Parathyroid adenoma (tissue), 2 donors: ENCODE measurements around the gene OR4D9.

Source experiments
- H2AFZ ChIP-seq: fragments of 300-600 bp; sonication (generic); one replicate; pipeline ENCODE4 v1.7.0; 2017; ENCODE audit warnings: antibody characterized with exemption, mild to moderate bottlenecking
- H3K27ac ChIP-seq: fragments of 300-600 bp; sonication (generic); one replicate; pipeline ENCODE4 v1.7.0; 2017
- H3K27me3 ChIP-seq: fragments of 300-600 bp; sonication (generic); one replicate; pipeline ENCODE4 v1.7.0; 2017; ENCODE audit warnings: low read length; ENCODE audit not compliant: control insufficient read depth, insufficient read depth
- H3K36me3 ChIP-seq: fragments of 300-600 bp; sonication (generic); one replicate; pipeline ENCODE4 v1.7.0; 2017; ENCODE audit warnings: low read length; ENCODE audit not compliant: control insufficient read depth, insufficient read depth
- H3K4me1 ChIP-seq: fragments of 300-600 bp; sonication (generic); one replicate; pipeline ENCODE4 v1.7.0; 2017; ENCODE audit warnings: control low read depth
- H3K4me2 ChIP-seq: fragments of 300-600 bp; sonication (generic); one replicate; pipeline ENCODE4 v1.7.0; 2017; ENCODE audit warnings: low read length
- H3K4me3 ChIP-seq: fragments of 300-600 bp; sonication (generic); one replicate; pipeline ENCODE4 v1.7.0; 2017; ENCODE audit warnings: low read depth, low read length
- H3K79me2 ChIP-seq: fragments of 300-600 bp; sonication (generic); one replicate; pipeline ENCODE4 v1.7.0; 2017; ENCODE audit warnings: control low read depth
- H3K9ac ChIP-seq: fragments of 300-600 bp; sonication (generic); one replicate; pipeline ENCODE4 v1.7.0; 2017; ENCODE audit warnings: mild to moderate bottlenecking
- H3K9me3 ChIP-seq: fragments of 300-600 bp; sonication (generic); one replicate; pipeline ENCODE4 v1.7.0; 2017; ENCODE audit warnings: low read length; ENCODE audit not compliant: control insufficient read depth
- CTCF ChIP-seq: fragments of 300-600 bp; sonication (generic); IDR thresholded peaks from one replicate; pipeline ENCODE4 v1.7.0; 2017; ENCODE audit warnings: antibody characterized with exemption, mild to moderate bottlenecking
- donor health status: primary hyperparathyroidism.

Gene OR4D9

DNA sequence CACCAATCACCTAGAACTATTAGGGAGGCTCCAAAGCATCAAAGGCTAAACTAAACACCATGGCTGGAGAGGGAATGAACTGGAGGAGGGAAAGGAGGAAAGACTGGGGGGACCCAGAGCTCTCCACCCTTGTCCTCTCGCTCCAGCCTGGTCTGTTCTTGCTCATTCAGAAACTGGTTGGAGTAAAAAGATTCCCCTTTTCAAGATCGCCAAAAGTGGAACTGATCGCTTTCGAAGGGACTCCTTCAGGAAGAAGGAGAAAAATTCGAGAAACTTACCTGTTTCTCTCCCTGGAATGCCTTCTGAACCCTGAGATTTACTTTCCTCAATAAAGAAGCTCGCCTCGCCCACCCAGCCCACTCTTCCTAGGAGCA is 46.9 kb downstream of the OR4D9 start:
- H3K79me2 ChIP-seq, result no peaks in the 10 kb centered on the region
- TF ChIP-seq CTCF, result no peak
- H3K27ac ChIP-seq, result no peak overlapping the region
- no peaks in the 10 kb centered on the region for H3K27me3 ChIP-seq
- H3K4me1 ChIP-seq, result peaks cover 2% of the 10 kb centered on the region
- no peak overlapping the region for H2AFZ ChIP-seq
- no peak overlapping the region for H3K4me3 ChIP-seq
- H3K9me3 ChIP-seq, result no peaks in the 10 kb centered on the region
- no peak overlapping the region for H3K4me2 ChIP-seq
- H3K9ac ChIP-seq, result no peak overlapping the region
- H3K36me3 ChIP-seq, result no peaks in the 10 kb centered on the region

DNA sequence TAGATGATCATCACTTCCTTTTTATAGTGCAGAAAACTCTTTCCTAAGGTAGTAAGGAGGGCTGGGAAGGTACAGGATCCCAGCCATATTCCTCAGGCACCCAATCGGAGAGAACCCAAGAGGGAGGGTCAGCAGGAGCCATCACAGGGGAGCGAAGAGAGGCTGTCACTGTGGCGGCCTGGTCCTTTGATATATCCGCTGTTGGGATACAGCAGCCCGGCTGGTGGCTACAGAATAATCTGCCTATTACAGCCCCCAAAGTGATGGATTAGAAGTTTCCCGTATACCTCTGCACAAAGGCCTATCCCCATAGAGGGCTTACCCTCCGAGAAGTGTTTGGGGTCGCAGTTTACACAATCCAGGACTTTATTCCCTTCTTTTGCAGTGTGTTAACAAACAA is 48.5 kb downstream of the OR4D9 start:
- no peaks in the 10 kb centered on the region for H3K9me3 ChIP-seq
- H3K4me1 ChIP-seq, result peaks cover 2% of the 10 kb centered on the region
- no peaks in the 10 kb centered on the region for H3K27me3 ChIP-seq
- H2AFZ ChIP-seq, result no peak overlapping the region
- H3K4me3 ChIP-seq, result no peak overlapping the region
- no peaks in the 10 kb centered on the region for H3K36me3 ChIP-seq
- H3K4me2 ChIP-seq, result no peak overlapping the region
- H3K79me2 ChIP-seq, result no peaks in the 10 kb centered on the region
- no peak for TF ChIP-seq CTCF
- H3K27ac ChIP-seq, result peak overlapping the region; percentile 88
- no peak overlapping the region for H3K9ac ChIP-seq

DNA sequence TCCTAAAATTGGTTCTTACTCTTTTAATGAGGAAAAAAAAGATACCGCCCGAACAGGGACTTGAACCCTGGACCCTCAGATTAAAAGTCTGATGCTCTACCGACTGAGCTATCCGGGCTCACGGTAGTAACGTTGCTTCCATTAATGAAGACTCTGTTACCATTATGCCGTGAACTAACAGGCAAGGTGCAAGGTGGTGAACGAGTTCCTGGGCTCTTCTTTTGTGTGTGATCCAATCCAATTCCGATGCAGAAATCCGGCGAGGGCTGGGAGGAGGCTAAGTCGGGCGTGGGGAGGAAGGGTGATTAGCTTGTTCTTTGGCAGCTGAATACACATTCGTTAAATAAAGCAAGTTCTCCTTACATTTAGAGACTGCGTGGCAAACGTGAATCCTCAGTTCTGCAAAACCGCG is 49.0 kb downstream of the OR4D9 start:
- no peaks in the 10 kb centered on the region for H3K9me3 ChIP-seq

GRCh38 chr11:59560702-59561473 is 49.5 kb downstream of the OR4D9 start:
- peak overlapping the region; percentile 88 for H3K27ac ChIP-seq
- peak overlapping the region; percentile 85 for H3K4me2 ChIP-seq
- no peak for TF ChIP-seq CTCF
- peak overlapping the region; percentile 98 for H2AFZ ChIP-seq
- peak overlapping the region; percentile 82 for H3K4me3 ChIP-seq
- H3K79me2 ChIP-seq, result no peaks in the 10 kb centered on the region
- peaks cover 2% of the 10 kb centered on the region for H3K4me1 ChIP-seq
- H3K9ac ChIP-seq, result no peak overlapping the region
- no peaks in the 10 kb centered on the region for H3K27me3 ChIP-seq
- no peaks in the 10 kb centered on the region for H3K9me3 ChIP-seq
- H3K36me3 ChIP-seq, result no peaks in the 10 kb centered on the region

More for the DNA sequence above, 49.0 kb downstream of the OR4D9 start:
- Histone ChIP-seq H3K79me2 (no peaks in the 10 kb centered on the region), H3K4me3 (peak overlapping the region; percentile 82), H3K36me3 (no peaks in the 10 kb centered on the region), H3K4me2 (peak overlapping the region; percentile 85), H3K9ac (no peak overlapping the region), H3K27ac (peak overlapping the region; percentile 88), H3K27me3 (no peaks in the 10 kb centered on the region), H3K4me1 (peaks cover 2% of the 10 kb centered on the region), H2AFZ (peak overlapping the region; percentile 98)
- TF ChIP-seq CTCF, result no peak

GRCh38 chr11:59562292-59562691 is 51.0 kb downstream of the OR4D9 start:
- H3K4me3 ChIP-seq, result no peak overlapping the region
- no peak for TF ChIP-seq CTCF
- no peak overlapping the region for H2AFZ ChIP-seq
- no peak overlapping the region for H3K9ac ChIP-seq
- H3K9me3 ChIP-seq, result no peaks in the 10 kb centered on the region
- H3K4me2 ChIP-seq, result no peak overlapping the region
- H3K36me3 ChIP-seq, result no peaks in the 10 kb centered on the region
- H3K4me1 ChIP-seq, result peaks cover 2% of the 10 kb centered on the region
- H3K27me3 ChIP-seq, result no peaks in the 10 kb centered on the region
- no peaks in the 10 kb centered on the region for H3K79me2 ChIP-seq
- H3K27ac ChIP-seq, result no peak overlapping the region
